Chondrocyte (in vitro differentiated cells): ENCODE results near the gene C5orf58. TPM values are rescaled to one million over a fixed set of nuclear protein-coding genes. Genes with fewer than 3 reads are reported as not detected.

Experiments
- DNase-seq: peaks from one replicate; pipeline ENCODE4 v3.0.0; 2021; ENCODE audit warnings: mixed read lengths, low spot score
- H3K27ac Mint-ChIP-seq: one replicate; pipeline ENCODE4 v1.8.0; 2021; ENCODE audit warnings: mild to moderate bottlenecking, moderate library complexity, mixed read lengths; ENCODE audit not compliant: unreplicated experiment
- H3K27me3 Mint-ChIP-seq: 2 replicates; pipeline ENCODE4 v1.8.0; 2021; ENCODE audit warnings: low read depth, mixed read lengths
- H3K36me3 Mint-ChIP-seq: 2 replicates; pipeline ENCODE4 v1.8.0; 2021; ENCODE audit warnings: low read depth, mixed read lengths
- H3K4me1 Mint-ChIP-seq: 2 replicates; pipeline ENCODE4 v1.8.0; 2021; ENCODE audit warnings: low read depth, mild to moderate bottlenecking, mixed read lengths
- H3K4me3 Mint-ChIP-seq: one replicate; pipeline ENCODE4 v1.8.0; 2021; ENCODE audit warnings: mild to moderate bottlenecking, moderate library complexity, mixed read lengths; ENCODE audit not compliant: unreplicated experiment
- H3K9me3 Mint-ChIP-seq: 2 replicates; pipeline ENCODE4 v1.8.0; 2021; ENCODE audit warnings: low read depth, mixed read lengths
- total RNA-seq: library from RNA; stranded (reverse); gene quantifications from 3 replicates; pipeline ENCODE4 v1.2.1, GENCODE V29; 2021
- TF ChIP-seq, protein P1 (sequence below): fragments of 200-600 bp; sonication (generic); IDR thresholded peaks from 2 replicates; pipeline ENCODE4 v1.5.0; 2021; ENCODE audit warnings: antibody characterized with exemption, mild to moderate bottlenecking, moderate library complexity

C5orf58 gene
- total RNA-seq, 1 donor from 2014 or later = not detected

DNA sequence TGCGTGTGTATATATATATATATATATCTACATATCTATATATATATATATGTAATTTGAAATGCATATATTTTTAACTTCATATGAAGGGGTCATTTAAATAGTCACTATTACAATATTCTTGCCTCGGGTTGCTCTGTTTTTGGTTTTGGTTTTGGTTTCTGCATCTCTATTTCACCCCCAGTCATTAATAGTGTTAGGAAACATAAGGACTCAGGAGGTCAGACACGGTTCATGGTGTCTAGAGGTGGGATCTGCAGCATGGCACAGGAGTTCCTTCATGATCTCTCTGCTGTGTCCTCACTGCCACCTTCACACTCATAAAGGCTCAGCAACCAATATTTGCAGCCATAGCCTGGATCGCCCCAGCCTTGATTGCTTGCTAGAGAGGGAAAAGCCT, 16.6 kb downstream of the C5orf58 start:
- no peaks in the 10 kb centered on the region for H3K9me3 Mint-ChIP-seq
- H3K4me3 Mint-ChIP-seq = no peak overlapping the region
- H3K27me3 Mint-ChIP-seq = peaks cover 52% of the 10 kb centered on the region

DNA sequence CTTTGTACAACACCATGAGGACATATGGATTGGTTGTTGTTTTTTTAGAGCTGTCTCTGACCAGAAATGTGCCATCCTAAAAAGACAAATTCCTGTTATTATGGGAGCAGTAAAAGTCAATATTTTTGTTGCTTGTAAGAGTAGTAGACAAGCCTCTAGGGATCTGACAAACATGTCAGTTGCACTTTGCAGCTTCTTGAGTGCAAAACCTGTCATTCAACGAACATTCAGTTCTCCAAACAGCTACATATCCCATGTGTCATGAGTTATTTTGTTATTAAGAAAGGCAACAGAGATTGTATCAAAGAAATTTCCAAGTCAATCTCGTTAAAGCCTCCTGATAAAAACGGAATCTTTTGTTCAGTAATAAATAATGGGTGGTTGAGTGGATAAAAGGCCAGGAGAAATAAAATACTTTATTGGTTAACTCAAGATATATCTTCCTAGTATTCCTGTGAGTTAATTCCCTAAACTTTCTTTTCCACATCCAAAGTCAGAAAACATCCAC, 18.1 kb downstream of the C5orf58 start:
- H3K27me3 Mint-ChIP-seq = peaks cover 59% of the 10 kb centered on the region
- no peaks in the 10 kb centered on the region for H3K9me3 Mint-ChIP-seq
- H3K4me3 Mint-ChIP-seq = no peak overlapping the region
- no peaks in the 10 kb centered on the region for H3K4me1 Mint-ChIP-seq
- no peak overlapping the region for H3K27ac Mint-ChIP-seq
- TF ChIP-seq, protein P1, sequence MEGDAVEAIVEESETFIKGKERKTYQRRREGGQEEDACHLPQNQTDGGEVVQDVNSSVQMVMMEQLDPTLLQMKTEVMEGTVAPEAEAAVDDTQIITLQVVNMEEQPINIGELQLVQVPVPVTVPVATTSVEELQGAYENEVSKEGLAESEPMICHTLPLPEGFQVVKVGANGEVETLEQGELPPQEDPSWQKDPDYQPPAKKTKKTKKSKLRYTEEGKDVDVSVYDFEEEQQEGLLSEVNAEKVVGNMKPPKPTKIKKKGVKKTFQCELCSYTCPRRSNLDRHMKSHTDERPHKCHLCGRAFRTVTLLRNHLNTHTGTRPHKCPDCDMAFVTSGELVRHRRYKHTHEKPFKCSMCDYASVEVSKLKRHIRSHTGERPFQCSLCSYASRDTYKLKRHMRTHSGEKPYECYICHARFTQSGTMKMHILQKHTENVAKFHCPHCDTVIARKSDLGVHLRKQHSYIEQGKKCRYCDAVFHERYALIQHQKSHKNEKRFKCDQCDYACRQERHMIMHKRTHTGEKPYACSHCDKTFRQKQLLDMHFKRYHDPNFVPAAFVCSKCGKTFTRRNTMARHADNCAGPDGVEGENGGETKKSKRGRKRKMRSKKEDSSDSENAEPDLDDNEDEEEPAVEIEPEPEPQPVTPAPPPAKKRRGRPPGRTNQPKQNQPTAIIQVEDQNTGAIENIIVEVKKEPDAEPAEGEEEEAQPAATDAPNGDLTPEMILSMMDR = no peak
- DNase-seq = no peak
- peaks cover 2% of the 10 kb centered on the region for H3K36me3 Mint-ChIP-seq

More for the DNA sequence above, 16.6 kb downstream of the C5orf58 start:
- no peak for DNase-seq
- H3K27ac Mint-ChIP-seq = no peak overlapping the region
- no peaks in the 10 kb centered on the region for H3K4me1 Mint-ChIP-seq
- TF ChIP-seq, protein P1 = no peak
- peaks cover under 1% of the 10 kb centered on the region for H3K36me3 Mint-ChIP-seq

DNA sequence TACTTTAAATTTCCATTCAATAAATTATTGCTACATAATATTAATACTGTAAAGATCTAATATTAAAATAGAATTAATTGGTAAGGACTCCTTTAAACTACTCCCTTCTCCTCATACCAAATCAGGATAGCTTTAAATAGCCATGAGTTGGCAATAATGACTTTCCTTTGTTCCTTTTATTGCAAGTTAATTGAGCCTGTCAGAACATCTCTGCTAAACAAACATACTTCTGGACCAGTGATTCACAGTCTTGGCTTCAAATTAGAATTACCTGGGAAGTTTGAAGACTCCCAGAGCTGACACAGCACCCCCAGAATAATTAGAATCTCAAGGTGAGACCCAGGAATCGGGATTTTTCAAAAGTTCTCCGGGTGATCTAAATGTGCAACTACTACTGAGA, 18.7 kb downstream of the C5orf58 start:
- DNase-seq = no peak
- H3K27me3 Mint-ChIP-seq = peaks cover 64% of the 10 kb centered on the region
- no peak overlapping the region for H3K27ac Mint-ChIP-seq
- H3K9me3 Mint-ChIP-seq = no peaks in the 10 kb centered on the region
- no peaks in the 10 kb centered on the region for H3K4me1 Mint-ChIP-seq
- H3K36me3 Mint-ChIP-seq = peaks cover 2% of the 10 kb centered on the region
- TF ChIP-seq, protein P1 = no peak
- H3K4me3 Mint-ChIP-seq = no peak overlapping the region

DNA sequence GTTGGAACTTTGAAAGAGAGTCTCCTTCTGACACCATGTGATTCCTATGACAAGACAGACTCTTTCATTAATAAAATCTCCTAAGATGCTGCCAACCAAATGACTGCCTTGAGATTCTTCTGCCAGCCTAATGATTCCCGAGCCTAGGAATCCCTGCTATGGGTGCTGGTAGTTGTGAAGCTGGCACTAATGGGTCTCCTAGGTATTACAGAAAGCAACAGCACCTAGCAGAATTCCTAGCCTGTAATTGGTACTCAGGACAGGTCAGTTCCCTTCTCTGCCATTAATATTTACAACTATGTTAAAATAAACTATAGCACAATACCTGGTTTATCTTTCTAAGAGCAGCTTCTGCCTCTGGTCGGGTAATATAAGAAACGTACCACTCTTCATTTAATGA, 19.3 kb downstream of the C5orf58 start:
- H3K27me3 Mint-ChIP-seq = peaks cover 66% of the 10 kb centered on the region
- H3K9me3 Mint-ChIP-seq = no peaks in the 10 kb centered on the region
- TF ChIP-seq, protein P1 = no peak
- peaks cover 2% of the 10 kb centered on the region for H3K36me3 Mint-ChIP-seq
- H3K4me1 Mint-ChIP-seq = no peaks in the 10 kb centered on the region
- H3K4me3 Mint-ChIP-seq = no peak overlapping the region
- no peak overlapping the region for H3K27ac Mint-ChIP-seq
- DNase-seq = no peak

DNA sequence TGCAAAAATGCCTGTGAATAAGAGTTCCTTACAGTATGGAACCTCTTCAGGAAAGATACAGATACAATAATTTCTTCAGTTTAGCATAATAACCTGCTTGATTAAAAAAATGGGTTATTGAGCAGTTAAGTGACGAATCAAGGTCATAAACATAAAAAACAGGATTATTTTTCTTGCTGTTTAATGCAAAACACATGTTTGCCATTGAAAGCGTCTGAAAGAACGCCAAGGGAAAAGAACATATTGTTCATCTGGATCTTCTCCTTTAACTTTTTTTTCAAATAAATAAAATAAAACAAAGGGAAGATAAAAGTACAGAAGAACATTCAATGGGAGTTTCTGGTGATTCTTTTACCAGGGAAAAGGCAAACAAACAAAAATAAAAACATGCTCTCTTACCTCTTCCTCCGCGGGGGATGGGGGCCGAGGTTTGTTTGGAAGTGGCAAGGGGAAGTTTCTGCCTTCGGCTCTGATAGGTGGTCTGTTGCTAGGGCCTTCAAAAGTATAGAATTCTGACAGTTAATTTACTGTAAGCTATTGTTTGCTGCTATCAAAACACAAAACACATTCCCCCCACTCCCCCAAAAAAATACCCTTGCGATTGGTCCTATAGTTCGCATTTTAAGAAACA, 20.1 kb downstream of the C5orf58 start:
- Mint-ChIP-seq H3K4me1 (no peaks in the 10 kb centered on the region), H3K27ac (no peak overlapping the region), H3K4me3 (no peak overlapping the region), H3K36me3 (peaks cover 2% of the 10 kb centered on the region), H3K27me3 (peaks cover 70% of the 10 kb centered on the region), H3K9me3 (no peaks in the 10 kb centered on the region)
- TF ChIP-seq, protein P1 = no peak
- DNase-seq = no peak
